ENCODE measurements around the gene TUT4. TPM values are rescaled to one million over a fixed set of nuclear protein-coding genes. Genes with fewer than 3 reads are reported as not detected.

The TUT4 gene
- total RNA-seq, 1 donor from 2014 or later = 56.4 TPM

DNA sequence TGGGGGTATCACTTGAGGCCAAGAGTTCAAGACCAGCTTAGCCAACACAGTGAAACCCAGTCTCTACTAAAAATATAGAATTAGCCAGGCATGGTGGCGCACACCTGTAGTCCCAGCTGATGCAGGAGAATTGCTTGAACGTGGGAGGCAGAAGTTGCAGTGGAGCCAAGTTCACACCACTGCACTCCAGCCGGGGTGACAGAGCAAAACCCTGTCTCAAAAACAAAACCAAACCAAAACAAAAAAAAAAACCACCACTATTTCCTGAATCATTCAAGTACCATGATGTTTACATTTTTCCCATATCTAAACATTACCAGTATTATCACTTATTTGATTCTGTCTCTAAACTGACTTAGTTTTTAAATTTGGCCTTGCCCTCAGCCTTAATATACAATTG is 29.5 kb downstream of the TUT4 start:
- Mint-ChIP-seq H3K27me3 (ENCODE audit: unreplicated experiment) (no peaks in the 10 kb centered on the region), H3K27ac (ENCODE audit: unreplicated experiment) (no peak overlapping the region), H3K4me3 (ENCODE audit: unreplicated experiment) (no peak overlapping the region), H3K36me3 (ENCODE audit: unreplicated experiment) (peaks cover 25% of the 10 kb centered on the region), H3K4me1 (ENCODE audit: unreplicated experiment) (peaks cover 7% of the 10 kb centered on the region), H3K9me3 (ENCODE audit: unreplicated experiment) (no peaks in the 10 kb centered on the region)
- no peak for DNase-seq (ENCODE audit: extremely low spot score, unreplicated experiment)
- TF ChIP-seq, protein P1, sequence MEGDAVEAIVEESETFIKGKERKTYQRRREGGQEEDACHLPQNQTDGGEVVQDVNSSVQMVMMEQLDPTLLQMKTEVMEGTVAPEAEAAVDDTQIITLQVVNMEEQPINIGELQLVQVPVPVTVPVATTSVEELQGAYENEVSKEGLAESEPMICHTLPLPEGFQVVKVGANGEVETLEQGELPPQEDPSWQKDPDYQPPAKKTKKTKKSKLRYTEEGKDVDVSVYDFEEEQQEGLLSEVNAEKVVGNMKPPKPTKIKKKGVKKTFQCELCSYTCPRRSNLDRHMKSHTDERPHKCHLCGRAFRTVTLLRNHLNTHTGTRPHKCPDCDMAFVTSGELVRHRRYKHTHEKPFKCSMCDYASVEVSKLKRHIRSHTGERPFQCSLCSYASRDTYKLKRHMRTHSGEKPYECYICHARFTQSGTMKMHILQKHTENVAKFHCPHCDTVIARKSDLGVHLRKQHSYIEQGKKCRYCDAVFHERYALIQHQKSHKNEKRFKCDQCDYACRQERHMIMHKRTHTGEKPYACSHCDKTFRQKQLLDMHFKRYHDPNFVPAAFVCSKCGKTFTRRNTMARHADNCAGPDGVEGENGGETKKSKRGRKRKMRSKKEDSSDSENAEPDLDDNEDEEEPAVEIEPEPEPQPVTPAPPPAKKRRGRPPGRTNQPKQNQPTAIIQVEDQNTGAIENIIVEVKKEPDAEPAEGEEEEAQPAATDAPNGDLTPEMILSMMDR (IDR thresholded peaks at IDR 0.05) = no peak

DNA sequence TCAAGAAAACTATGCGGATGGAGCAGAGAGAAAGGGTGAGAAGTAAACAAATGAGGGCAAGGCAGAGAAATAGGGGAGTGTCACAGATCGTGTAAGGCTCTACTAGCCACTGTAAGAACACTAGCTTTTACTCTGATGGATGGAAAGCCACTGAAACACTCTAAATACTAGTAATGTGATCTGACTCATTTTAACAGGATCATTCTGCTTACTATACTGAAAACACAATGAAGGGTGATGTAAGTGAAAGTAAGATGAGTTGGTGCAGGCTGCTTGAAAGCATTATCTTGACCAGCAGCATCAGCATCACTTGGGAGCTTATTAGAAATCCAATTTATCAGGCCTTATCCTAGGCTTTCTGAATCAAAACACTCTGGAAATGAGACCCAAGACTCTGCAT is 32.7 kb downstream of the TUT4 start:
- H3K27me3 Mint-ChIP-seq (ENCODE audit: unreplicated experiment) = no peaks in the 10 kb centered on the region
- peaks cover 14% of the 10 kb centered on the region for H3K36me3 Mint-ChIP-seq (ENCODE audit: unreplicated experiment)
- DNase-seq (ENCODE audit: extremely low spot score, unreplicated experiment) = no peak

DNA sequence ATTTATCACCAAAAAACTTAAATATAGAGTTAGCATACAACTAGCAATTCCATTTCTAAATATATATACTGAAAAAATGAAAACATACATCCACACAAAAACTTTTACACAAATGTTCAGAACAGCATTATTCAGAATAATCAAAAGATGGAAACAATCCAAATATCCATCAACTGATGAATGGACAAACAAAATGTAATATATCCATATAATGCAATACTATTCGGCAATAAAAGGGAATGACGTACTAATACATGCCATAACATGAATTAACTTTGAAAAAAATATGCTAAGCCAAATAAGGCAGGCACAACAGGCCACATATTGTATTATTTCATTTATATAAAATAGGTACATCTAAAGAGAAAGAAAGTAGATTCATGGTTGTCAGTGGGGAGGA is 33.9 kb downstream of the TUT4 start:
- Mint-ChIP-seq H3K36me3 (ENCODE audit: unreplicated experiment) (peaks cover 11% of the 10 kb centered on the region), H3K4me3 (ENCODE audit: unreplicated experiment) (no peak overlapping the region), H3K27ac (ENCODE audit: unreplicated experiment) (no peak overlapping the region), H3K27me3 (ENCODE audit: unreplicated experiment) (no peaks in the 10 kb centered on the region), H3K4me1 (ENCODE audit: unreplicated experiment) (peaks cover 5% of the 10 kb centered on the region), H3K9me3 (ENCODE audit: unreplicated experiment) (no peaks in the 10 kb centered on the region)
- no peak for DNase-seq (ENCODE audit: extremely low spot score, unreplicated experiment)
- TF ChIP-seq, protein P1 (IDR thresholded peaks at IDR 0.05) = no peak

More for the DNA sequence above, 32.7 kb downstream of the TUT4 start:
- Mint-ChIP-seq H3K9me3 (ENCODE audit: unreplicated experiment) (no peaks in the 10 kb centered on the region), H3K4me3 (ENCODE audit: unreplicated experiment) (no peak overlapping the region), H3K27ac (ENCODE audit: unreplicated experiment) (peak overlapping the region; percentile 52), H3K4me1 (ENCODE audit: unreplicated experiment) (peaks cover 7% of the 10 kb centered on the region)
- TF ChIP-seq, protein P1 (IDR thresholded peaks at IDR 0.05) = no peak

DNA sequence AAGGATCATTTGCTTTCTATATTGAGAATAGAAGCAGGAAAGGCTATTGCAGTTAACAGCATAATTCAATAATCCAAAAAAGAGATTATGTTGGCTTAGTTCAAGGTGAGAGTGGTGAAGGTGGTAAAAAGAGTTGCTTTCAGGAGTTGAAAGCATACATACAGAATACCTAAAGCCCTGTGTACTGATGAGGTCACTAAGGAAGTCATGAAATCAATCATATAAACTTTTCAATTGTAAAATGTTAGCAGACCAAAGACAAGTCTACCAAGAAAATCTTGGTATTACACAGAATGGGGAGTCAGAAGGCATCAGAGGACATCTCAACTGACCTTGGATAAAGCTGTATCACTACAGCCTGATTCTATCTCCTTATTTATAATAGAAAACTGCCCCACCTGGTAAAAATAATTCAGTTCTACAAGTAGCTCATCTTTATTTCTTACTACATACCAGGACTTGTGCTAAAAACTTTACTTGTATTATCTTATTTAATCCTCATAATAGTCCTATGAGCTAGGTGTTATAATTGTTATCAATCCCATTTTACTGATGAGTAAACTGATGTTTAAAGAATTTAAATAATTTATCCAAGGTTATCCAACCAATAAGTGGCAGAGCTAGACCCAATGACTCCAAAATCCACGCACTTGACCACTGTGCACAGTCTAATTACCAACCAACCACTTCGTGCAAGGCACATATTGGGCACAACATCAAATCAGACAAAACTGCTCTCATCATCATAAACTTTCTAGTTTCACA is 40.9 kb downstream of the TUT4 start:
- TF ChIP-seq, protein P1 (IDR thresholded peaks at IDR 0.05) = no peak
- no peak overlapping the region for H3K4me3 Mint-ChIP-seq (ENCODE audit: unreplicated experiment)
- peaks cover 30% of the 10 kb centered on the region for H3K36me3 Mint-ChIP-seq (ENCODE audit: unreplicated experiment)
- H3K9me3 Mint-ChIP-seq (ENCODE audit: unreplicated experiment) = no peaks in the 10 kb centered on the region
- H3K27me3 Mint-ChIP-seq (ENCODE audit: unreplicated experiment) = no peaks in the 10 kb centered on the region
- DNase-seq (ENCODE audit: extremely low spot score, unreplicated experiment) = no peak
- no peaks in the 10 kb centered on the region for H3K4me1 Mint-ChIP-seq (ENCODE audit: unreplicated experiment)
- no peak overlapping the region for H3K27ac Mint-ChIP-seq (ENCODE audit: unreplicated experiment)

DNA sequence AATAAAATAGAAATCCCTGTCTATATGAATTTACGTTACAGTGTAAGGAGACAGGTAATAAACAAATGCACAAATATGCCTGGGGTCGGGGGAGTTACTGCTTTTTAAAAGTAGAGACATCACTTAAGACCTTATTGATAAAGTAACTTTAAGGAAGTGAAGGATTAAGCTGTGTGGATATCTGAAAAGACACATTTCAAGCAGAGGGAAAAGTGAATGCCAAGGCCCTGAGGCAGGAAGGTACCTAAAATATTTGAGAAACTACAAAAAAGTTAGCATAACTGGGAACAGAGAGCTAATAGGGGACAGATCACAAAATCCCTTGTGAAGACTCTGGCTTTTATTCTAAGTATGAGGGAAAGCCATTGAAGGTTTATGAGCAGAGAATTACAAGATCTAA is 41.5 kb downstream of the TUT4 start:
- DNase-seq (ENCODE audit: extremely low spot score, unreplicated experiment) = no peak
- Mint-ChIP-seq H3K27ac (ENCODE audit: unreplicated experiment) (no peak overlapping the region), H3K27me3 (ENCODE audit: unreplicated experiment) (no peaks in the 10 kb centered on the region), H3K9me3 (ENCODE audit: unreplicated experiment) (no peaks in the 10 kb centered on the region), H3K4me3 (ENCODE audit: unreplicated experiment) (no peak overlapping the region), H3K4me1 (ENCODE audit: unreplicated experiment) (no peaks in the 10 kb centered on the region), H3K36me3 (ENCODE audit: unreplicated experiment) (peaks cover 34% of the 10 kb centered on the region)
- TF ChIP-seq, protein P1 (IDR thresholded peaks at IDR 0.05) = no peak
